Erythroblast (primary cell): Measurements from ENCODE around the gene MDGA2.

Experiments used
- GATA1 ChIP-seq: IDR thresholded peaks from 2 replicates; pipeline ENCODE4 v1.6.1; 2011; ENCODE audit warnings: low read depth, mild to moderate bottlenecking, control low read depth, low read length, moderate library complexity
- POLR2A ChIP-seq: IDR thresholded peaks from 2 replicates; pipeline ENCODE4 v1.6.1; 2011; ENCODE audit warnings: mild to moderate bottlenecking, low read length

GRCh38 chr14:46818147-46818546 is 857.3 kb downstream of the MDGA2 start:
- TF ChIP-seq POLR2A (no peak), GATA1 (no peak)
